ENCODE results near the gene UNC5B.
"Not testable (repeated sequence)": the region's sequence is repeated elsewhere in the genome, so short reads cannot be mapped to it uniquely, and the experiment has no call there.

UNC5B gene

DNA sequence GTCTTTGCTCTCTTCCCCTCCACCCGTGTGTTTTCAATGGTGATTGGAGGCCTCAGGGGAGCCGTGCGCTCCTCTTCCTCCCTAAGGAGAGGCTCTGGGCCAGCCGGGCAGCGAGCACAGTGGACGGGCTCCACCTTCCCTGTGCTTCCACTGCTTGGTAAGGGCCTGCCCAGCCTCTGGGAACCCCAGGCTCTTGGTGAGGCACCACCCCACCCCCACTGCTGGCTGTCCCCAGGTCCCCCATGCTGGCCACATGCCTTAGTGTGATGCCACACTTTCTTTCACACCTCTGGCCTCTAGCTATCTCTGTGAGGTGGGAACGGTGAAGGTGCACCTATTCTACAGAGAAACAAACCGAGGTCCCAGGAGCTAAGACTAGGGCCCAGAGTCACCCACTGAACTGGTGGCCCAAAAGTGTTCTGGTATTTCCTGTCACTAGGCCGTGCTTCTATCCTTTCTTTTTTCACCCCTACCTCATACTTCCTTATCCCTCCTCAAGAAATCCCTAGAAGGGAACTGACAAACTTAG lies 53.3 kb downstream of the UNC5B start:
- DNase-seq (ENCODE audit: extremely low read depth in 1 of 2, low read depth in 1 of 2), result no peak

DNA sequence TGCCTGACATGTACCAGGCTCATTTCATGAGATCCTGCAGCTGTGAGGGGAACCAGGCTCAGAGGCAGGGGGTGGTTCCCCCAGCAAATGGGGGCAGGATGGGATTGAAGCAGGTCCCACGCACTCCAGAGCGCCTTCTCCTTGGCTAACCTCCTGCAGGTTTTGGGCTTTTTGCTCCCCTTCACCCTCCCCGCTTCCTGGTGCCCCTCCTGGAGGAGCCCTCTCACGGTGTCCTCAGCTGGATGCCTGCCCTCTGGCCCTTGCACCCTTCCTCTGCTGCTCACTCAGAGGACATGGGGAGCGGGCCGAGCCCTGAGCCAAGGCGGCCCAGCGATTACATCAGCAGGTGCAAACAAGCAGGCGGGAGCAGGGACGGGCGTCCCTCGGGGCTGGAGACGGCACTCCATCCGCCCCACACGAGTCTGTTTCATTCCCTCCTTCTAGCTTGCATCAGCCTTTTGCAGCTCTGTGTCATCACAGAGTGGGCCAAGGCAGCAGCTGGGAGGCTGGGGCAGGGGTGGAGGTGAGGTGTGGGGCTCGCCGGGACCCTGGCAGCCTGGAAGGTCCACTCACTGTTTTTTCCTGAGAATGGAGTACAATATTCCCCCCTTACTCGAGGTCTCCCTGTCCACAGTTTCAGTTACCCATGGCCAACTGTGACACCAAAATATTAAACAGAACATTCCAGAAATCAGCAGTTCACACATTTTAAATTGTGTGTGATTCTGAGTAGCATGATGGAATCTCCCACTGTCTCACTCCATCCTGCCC lies 54.0 kb downstream of the UNC5B start:
- no peak for DNase-seq (ENCODE audit: extremely low read depth in 1 of 2, low read depth in 1 of 2)

DNA sequence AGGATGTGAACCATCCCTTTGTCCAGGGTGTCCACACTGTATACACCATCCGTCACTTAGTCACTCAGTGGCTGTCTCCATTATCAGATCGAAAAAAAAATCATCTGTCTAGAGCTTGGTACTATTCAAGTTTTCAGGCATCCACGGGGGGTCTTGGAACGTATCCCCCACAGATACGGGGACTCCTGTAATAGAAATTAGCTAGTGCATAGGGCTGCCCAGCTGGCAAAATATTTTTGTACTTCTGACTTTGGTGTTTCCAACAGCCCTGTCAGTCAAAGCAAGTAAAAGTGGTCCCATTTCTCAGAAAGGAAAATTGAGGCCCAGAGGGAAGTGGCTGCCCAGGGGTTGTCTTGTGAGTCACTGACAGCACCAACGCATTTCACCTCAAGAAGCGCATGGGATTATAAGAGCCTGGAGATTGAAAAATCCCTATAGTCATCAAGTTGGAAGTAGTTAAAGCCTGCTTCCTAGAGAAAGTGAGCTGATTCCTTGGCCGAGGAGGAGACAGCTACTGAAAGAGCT lies 54.6 kb downstream of the UNC5B start:
- DNase-seq (ENCODE audit: extremely low read depth in 1 of 2, low read depth in 1 of 2), result no peak

DNA sequence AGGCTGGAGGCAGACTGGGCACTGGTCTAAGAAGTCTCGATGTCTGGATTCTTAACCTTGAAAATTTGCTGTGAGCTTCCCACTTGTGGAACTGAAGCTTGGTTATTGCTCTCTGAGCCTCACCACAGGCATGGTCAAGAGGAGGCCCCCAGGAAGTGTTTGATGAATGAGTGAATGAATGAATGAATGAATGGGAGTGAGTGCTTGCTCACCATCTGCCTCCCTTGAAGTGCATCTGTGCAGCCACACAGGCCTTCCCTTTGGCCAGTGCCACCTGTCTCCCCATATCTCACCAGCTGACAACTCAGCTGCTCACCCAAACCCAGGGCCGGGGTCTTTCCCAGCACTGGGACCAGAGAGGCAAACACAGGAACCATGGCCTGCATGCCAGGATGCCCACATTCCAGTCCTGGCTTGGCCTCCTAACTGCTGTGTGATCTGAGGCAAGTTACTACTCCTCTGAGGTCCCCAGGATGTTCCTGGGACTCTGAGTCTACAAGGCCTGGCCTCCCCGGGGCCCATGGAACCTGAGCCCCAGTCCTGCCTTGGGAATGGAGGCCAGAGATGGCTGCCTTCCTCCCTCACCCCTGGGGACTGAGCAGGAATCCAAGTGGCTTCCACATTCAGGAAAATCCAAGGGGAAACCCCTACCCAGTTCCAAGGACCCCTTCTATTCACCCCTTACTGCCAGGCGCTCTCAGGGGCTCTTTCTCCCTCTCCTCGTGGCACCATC lies 55.3 kb downstream of the UNC5B start:
- no peak for DNase-seq (ENCODE audit: extremely low read depth in 1 of 2, low read depth in 1 of 2)

DNA sequence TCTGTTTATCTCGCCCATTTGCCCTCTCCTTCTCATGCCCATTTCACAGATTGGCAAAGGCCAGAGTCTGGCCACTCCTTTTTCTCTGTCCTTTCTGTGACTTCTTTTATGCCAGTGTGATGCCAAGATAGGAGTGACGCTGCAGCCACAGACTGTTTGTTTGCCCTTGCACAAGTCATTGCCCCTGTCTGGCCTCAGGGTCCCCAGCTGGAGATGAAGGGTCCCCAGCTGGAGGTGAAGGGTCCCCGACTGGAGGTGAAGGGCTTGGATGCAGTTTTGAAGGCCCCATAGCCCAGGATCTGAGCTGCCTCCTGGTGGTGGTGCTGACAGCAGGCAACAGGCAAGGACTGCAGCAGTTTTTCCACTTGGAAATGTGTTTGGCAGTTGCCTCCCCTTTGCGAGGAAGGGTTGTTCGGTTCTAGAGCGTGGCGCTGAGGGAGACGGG lies 55.9 kb downstream of the UNC5B start:
- no peak for DNase-seq (ENCODE audit: extremely low read depth in 1 of 2, low read depth in 1 of 2)

DNA sequence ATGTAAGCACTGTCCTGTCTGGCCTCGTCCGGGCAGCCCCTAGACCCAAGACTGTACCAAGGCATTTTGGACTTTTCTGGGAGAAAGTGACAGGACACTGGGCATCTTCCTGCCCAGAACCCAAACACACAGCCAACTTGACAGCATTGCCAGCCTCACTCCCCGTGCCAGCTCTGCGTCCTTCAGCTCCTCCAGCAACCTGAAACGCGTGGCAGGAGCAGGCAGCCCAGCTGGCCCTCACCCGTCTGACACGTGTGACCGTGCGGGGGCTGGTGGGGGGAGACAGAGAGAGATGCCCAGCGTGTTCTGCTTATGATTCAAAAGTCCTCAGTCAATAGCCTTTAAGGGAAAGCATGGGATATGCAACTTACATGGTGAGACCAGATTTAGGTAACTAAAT lies 56.4 kb downstream of the UNC5B start:
- no peak for DNase-seq (ENCODE audit: extremely low read depth in 1 of 2, low read depth in 1 of 2)

DNA sequence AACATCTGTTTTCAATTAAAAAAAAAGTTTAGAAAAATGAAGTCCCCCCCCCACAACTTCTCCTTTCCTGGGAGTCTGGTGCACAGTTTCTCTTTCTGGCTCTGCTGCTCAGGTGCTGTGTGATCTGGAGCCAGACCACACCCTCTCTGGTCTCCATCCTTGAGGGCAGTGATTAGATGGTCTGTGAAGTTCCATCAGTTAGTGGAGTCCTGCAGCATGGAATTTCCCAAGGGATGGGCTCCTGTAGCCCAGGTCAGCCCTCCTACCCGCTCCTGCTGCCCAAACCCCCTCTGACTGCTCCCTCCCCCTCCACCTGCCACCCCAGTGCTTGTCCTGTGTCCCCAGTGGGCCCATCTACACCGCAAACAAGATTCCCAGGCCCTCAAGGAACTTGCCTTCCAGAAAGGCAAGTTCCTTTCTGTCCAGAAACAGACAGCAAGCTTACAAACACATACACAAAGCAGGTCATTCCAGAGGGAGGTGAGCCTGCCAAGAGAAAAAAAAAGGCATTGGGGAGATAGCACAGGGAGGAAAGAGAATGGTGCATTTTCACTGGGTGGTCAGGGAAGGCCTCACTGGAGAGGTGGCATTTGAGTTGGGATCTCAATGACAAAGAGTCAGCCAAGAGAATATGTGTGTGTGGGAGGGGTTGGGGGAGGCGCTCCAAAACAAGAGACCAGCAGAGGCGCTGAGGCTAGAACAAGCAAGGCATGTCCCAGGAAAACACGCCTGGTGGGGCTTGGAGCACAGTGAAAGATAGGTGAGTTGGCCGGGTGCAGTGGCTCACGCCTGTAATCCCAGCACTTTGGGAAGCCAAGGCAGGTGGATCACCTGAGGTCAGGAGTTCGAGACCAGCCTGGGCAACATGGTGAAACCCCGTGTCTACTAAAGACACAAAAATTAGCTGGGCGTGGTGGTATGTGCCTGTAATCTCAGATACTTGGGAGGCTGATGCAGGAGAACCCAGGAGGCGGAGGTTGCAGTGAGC lies 57.2 kb downstream of the UNC5B start:
- no peak for DNase-seq (ENCODE audit: extremely low read depth in 1 of 2, low read depth in 1 of 2)

DNA sequence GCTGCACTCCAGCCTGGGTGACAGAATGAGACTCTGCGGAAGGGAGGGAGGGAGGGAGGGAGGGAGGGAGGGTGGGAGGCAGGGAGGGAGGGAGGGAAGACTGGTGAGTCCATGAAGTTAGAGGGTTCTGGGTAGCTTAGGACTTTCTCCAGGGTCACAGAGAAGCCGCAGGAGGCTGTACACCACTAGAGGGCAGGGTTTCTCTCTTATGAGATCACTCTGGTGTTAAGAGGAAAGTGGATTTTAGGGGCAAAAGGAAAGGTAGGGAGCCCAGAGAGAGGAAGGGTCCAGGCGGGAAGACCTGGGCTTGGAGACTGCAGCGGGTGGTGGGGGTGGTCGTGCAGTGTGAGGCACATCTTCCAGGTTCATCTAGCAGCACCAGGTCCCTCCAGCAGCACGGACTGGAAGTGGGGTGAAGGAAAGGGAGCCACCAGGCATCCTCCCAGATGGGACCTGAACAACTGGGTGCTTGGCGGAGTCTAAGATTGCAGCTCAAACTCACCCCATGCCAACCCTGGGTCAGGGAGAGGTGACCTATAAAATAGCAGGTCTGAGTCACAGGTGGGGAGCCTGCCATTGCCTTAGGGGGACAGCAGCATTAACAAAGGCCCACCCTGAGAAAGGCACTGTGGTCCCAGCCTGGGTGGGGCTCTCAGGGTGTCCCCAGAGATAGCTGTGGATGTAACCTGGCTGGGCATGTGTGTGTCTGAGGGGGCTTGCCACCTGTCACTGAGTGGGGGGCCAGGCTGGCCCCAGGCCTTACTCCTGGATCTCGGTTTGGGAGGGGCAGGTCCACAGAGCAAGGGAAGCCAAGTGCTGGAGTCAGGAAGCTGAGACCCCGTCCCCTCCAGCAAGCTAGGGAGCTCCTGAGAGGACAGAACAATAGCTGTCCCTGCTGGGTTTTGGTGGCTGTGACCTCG lies 58.2 kb downstream of the UNC5B start:
- DNase-seq (ENCODE audit: extremely low read depth in 1 of 2, low read depth in 1 of 2), result peak in 1 of 2 donors; percentile 14

DNA sequence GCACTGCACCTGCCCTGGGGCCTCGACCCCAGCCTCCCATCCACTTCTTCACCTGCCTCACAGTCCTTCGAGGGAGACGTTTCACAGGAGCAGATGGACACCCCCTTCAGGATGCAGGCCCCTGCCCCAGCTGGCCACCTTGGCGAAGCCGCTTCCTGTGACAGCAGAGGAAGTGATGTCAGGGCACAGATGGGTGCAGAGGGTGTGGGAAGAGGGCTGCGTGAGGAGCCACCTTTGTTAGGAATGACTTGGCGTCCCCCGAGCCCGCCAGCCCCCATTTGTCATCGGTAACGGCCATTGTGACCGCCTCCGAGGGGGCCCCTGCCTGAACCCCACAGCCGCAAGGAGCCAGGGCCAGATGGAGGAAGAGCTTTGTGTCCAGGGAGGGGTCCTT lies 59.3 kb downstream of the UNC5B start:
- no peak for DNase-seq (ENCODE audit: extremely low read depth in 1 of 2, low read depth in 1 of 2)

DNA sequence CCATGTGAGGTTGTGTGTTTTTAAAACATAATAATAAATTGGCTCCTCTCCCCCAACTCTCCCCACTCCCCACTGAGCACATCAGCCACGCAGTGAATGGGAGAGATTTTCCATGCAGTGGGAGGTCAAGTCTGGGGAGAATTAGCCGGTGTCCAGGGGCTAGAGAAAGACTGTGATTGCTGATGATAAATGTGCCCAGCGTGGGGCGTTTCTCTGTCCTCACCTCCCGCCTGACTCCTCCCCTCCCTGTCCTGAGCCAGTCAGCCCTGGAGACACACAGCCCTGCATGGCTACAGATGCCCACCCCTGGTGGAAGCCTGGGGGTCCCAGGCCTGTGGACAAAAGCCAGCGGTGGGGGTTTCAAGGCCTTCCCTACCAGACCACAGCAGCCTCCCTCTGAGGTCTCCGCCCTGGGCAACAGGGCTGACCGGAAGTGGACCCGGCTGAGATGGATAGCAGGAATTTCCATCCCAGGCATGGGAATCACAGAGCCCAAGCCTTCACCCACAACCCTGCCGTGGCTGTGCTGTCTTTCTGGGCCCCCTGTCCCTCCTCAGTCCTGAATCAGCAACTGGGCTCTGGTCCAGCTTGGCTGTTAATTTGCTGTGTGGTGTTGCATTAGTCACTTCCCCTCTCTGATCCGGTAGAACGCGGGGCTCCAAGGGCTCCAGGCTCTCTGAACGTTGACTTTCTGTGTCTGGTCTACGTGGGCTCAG lies 59.8 kb downstream of the UNC5B start:
- no peak for DNase-seq (ENCODE audit: extremely low read depth in 1 of 2, low read depth in 1 of 2)

DNA sequence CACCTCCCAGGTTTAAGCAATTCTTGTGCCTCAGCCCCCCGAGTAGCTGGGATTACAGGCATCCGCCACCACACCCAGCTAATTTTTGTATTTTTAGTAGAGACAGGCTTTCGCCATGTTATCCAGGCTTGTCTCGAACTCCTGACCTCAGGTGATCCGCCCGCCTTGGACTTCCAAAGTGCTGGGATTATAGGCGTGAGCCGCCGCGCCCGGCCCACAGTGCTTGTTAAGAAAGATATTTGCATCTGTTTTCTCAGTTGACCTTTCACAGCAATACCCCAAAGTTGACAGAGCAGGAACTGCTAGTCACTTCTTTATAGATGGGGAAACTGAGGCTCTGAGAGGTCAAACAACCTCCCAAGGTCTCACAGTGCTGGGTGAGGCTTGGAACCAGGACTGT lies 60.6 kb downstream of the UNC5B start:
- DNase-seq (ENCODE audit: extremely low read depth in 1 of 2, low read depth in 1 of 2), result not testable (repeated sequence)

DNA sequence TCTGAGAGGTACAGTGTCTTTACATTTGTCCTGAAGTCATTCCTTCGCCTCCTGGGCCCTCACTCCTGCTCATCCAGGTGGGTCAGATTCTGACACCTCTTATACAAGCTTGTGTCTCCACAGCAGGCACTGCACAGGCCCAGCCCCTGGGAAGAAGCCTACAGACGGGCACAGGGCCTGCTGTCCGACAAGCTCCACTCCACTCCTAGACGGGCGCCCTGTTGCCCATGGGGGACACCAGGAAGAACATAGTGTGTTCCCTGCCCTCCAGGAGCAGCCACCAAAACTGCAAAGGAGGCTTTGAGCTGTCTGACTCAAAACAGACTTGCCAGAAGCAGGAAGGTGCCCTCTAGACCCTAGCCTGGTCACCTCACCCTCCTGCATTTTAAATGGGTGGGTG lies 61.1 kb downstream of the UNC5B start:
- no peak for DNase-seq (ENCODE audit: extremely low read depth in 1 of 2, low read depth in 1 of 2)

DNA sequence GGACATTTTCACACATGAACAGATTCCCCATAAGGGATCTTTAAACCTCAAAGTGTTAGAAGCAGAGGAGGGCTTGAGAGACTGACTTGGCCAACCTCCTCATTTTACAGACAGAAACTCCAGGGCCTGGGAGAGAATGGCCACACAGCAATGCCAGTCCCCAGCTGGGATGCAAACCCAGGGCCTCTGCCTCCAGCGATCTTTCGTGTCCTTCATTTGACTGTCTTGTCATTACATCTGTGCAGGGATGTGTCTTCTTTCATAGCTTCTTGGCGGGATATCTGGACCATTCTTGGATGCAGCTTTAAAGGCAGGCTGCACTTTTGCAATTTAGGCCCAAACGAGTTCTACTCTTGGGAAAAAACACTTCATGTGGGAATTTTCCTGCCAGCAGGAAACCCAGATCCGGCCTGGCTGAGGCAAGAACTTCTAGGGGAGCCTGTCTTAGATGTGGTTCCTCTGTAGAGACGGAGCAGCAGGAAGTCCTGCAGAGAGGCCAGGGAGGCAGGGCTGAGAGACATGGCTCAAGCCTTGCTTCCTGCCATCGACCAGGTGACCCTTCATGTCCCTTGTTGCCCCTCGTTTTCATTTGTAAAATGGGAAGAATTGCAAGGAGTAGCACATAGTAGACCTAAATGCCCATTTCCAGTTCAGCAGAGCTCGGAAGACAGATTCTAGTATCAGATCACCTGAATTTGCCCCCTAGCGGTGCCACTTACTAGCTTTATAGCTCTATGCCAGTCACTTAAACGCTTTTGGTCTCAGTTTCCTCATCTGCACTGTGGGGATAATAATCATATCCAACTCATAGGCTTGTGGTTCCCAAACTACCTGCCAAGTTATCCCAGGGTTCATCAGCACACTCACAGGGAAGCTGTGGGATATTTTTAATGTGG lies 62.8 kb downstream of the UNC5B start:
- no peak for DNase-seq (ENCODE audit: extremely low read depth in 1 of 2, low read depth in 1 of 2)

DNA sequence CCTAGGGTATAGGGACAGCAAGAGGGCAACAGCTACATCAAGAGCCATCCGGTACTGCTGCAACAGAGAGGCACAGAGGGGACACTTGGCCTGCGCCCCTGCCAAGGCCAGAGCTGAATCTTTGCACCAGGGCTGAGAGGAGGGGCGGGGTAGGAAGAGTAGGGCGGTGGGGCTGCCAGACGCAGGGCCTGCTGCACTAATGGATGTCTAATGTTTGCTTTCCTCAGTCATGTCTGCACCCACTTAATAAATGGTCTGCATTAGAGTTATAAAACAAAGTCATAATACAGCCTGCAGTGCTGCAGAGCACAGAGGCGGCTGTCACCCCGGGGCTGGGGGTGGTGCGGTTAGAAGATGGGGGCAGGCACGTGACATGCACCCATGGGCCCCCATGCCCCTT lies 64.5 kb downstream of the UNC5B start:
- DNase-seq (ENCODE audit: extremely low read depth in 1 of 2, low read depth in 1 of 2), result no peak

DNA sequence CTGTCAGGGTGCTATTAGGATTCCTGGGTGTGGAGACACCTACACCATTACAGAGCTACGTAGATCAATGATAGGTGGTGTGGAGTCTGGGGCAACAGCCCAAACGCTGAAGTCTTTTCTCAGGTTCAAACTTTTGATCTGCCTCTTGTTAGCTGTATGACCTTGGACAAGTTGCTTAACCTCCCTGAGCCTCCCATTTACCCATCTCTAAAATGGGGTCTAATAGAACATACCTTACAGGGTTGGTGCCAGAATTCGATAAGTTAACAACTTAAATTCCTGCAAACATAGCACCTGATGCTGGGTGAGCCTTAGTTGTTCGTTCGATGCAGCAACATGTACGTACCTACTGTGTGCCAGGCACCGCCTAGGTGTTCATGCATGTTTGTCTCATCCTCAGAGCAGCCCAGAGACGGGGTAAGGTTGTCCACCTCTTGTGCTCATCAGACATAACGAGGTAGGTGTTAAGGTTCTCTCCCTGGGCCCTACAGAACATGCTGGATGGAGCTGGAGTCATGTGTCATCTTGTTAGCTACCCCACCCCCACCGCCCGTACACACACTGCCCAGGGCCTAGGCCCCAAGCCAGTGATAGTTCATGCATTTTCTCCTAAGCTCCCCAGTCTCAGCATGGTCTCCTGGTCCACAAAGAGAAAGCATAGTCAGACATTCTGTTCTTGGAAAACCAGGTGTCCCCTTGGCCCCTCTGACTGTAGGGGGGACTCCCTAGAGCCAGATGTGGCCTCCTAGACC lies 65.7 kb downstream of the UNC5B start:
- no peak for DNase-seq (ENCODE audit: extremely low read depth in 1 of 2, low read depth in 1 of 2)

DNA sequence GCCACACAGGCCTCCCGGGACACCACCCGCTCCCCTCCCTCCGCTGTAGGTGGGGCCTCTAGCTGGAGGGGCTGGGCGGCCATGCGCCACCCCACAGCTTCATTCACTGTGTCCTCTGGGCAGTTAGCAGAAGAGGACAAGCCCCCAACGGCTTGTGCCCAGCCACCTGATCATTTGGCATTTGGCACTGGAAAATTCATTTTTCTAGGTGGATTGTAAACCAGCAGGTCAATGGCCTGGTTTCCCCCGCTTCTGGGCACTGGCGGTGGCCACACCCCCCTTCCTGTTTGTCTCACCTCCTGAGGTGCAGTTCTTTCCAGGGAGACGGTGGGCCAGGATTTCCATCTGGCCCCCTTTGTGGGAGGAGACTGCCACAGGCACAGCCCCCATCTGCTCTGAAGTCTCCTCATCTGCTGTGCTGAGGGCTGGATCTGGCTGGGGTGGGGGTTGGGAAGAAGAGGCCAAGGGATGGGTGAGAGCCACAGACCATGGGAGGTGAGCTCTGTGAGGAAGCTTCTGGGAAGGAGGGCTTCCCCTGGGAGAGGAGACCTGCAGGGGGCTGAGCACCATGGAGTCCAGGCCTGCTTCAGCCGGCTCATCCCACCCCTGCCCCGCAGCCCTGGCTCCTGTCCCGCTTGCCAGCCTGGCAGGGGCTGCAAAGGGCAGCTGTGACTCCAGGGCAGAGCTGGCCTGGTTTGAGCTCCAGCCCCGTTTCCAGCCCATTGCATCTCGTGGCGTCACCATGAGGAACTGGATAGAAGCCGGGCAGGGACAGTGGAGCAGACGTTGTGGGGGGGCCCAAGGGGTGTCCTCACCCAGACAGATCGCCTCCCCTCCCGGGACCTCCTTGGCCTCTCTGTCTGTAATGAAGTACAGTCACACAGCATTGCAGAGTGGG lies 66.6 kb downstream of the UNC5B start:
- DNase-seq (ENCODE audit: extremely low read depth in 1 of 2, low read depth in 1 of 2), result no peak

Measured in stimulated activated CD8-positive, alpha-beta memory T cell treated with anti-CD3 and anti-CD28 coated beads, Interleukin-7, amount 100 ng/mL, for 48 hours (primary cell).